H9 (cell line): ENCODE results near the gene CCDC116. TPM values are rescaled to one million over a fixed set of nuclear protein-coding genes. Genes with fewer than 3 reads are reported as not detected.

ENCODE experiments used
- DNase-seq: peaks from one replicate; pipeline ENCODE4 v3.0.0-alpha.2; 2017
- H2AFZ ChIP-seq: one replicate; pipeline ENCODE4 v1.6.1; 2013; ENCODE audit warnings: mild to moderate bottlenecking, low read length, control low read depth, moderate library complexity
- H2AK5ac ChIP-seq: 2 replicates; pipeline ENCODE4 v1.6.1; 2013; ENCODE audit warnings: low read length, control low read depth, mixed read lengths; ENCODE audit not compliant: insufficient read length
- H2BK120ac ChIP-seq: one replicate; pipeline ENCODE4 v1.6.1; 2013; ENCODE audit warnings: low read depth, mild to moderate bottlenecking, low read length, control low read depth, inconsistent platforms; ENCODE audit not compliant: poor library complexity, severe bottlenecking
- H2BK12ac ChIP-seq: 2 replicates; pipeline ENCODE4 v1.6.1; 2013; ENCODE audit warnings: low read length, control low read depth, mixed read lengths, low read depth; ENCODE audit not compliant: insufficient read length
- H2BK15ac ChIP-seq: 2 replicates; pipeline ENCODE4 v1.6.1; 2013; ENCODE audit warnings: low read depth, low read length, control low read depth
- H2BK20ac ChIP-seq: one replicate; pipeline ENCODE4 v1.6.1; 2013; ENCODE audit warnings: low read depth, mild to moderate bottlenecking, low read length, control low read depth, inconsistent platforms; ENCODE audit not compliant: poor library complexity, severe bottlenecking
- H2BK5ac ChIP-seq: 2 replicates; pipeline ENCODE4 v1.6.1; 2013; ENCODE audit warnings: low read length, control low read depth, mixed read lengths; ENCODE audit not compliant: insufficient read length
- H3K14ac ChIP-seq: 2 replicates; pipeline ENCODE4 v1.6.1; 2013; ENCODE audit warnings: low read length, control low read depth; ENCODE audit not compliant: insufficient read depth
- H3K18ac ChIP-seq: 2 replicates; pipeline ENCODE4 v1.6.1; 2013; ENCODE audit warnings: low read depth, mild to moderate bottlenecking, mixed read lengths, low read length, control low read depth; ENCODE audit not compliant: insufficient read length
- H3K23ac ChIP-seq: 2 replicates; pipeline ENCODE4 v1.6.1; 2013; ENCODE audit warnings: low read length, control low read depth, mixed read lengths, low read depth; ENCODE audit not compliant: insufficient read length
- H3K23me2 ChIP-seq: 2 replicates; pipeline ENCODE4 v1.6.1; 2013; ENCODE audit warnings: low read depth, mild to moderate bottlenecking, mixed read lengths, low read length, control low read depth; ENCODE audit not compliant: insufficient read length, poor library complexity, severe bottlenecking
- H3K27ac ChIP-seq: 2 replicates; pipeline ENCODE4 v1.5.1; 2013; ENCODE audit warnings: low read length, control low read depth, mixed read lengths, low read depth; ENCODE audit not compliant: insufficient read length
- H3K27me3 ChIP-seq: 2 replicates; pipeline ENCODE4 v1.6.1; 2013; ENCODE audit warnings: low read length, control low read depth, inconsistent platforms; ENCODE audit not compliant: insufficient read depth
- H3K4ac ChIP-seq: 2 replicates; pipeline ENCODE4 v1.6.1; 2013; ENCODE audit warnings: low read depth, mild to moderate bottlenecking, control low read depth, inconsistent platforms, low read length, moderate library complexity
- H3K4me1 ChIP-seq: 2 replicates; pipeline ENCODE4 v1.6.1; 2013; ENCODE audit warnings: low read length, control low read depth, inconsistent platforms; ENCODE audit not compliant: insufficient read depth
- H3K4me2 ChIP-seq: 2 replicates; pipeline ENCODE4 v1.6.1; 2013; ENCODE audit warnings: low read length, control low read depth, mixed read lengths; ENCODE audit not compliant: insufficient read length, insufficient read depth
- H3K56ac ChIP-seq: 2 replicates; pipeline ENCODE4 v1.6.1; 2013; ENCODE audit warnings: low read depth, mild to moderate bottlenecking, mixed read lengths, low read length, control low read depth; ENCODE audit not compliant: insufficient read length
- H3K79me1 ChIP-seq: 2 replicates; pipeline ENCODE4 v1.6.1; 2013; ENCODE audit warnings: low read depth, mild to moderate bottlenecking, moderate library complexity, low read length, control low read depth, inconsistent platforms; ENCODE audit not compliant: insufficient read depth, poor library complexity, severe bottlenecking
- H3K79me2 ChIP-seq: 2 replicates; pipeline ENCODE4 v1.6.1; 2013; ENCODE audit warnings: low read length, control low read depth, inconsistent platforms; ENCODE audit not compliant: insufficient read depth
- H3K9ac ChIP-seq: 2 replicates; pipeline ENCODE4 v1.6.1; 2013; ENCODE audit warnings: low read length, control low read depth, mixed read lengths; ENCODE audit not compliant: insufficient read length; ENCODE audit errors: extremely low read depth
- H3K9me3 ChIP-seq: one replicate; pipeline ENCODE4 v1.6.1; 2013; ENCODE audit warnings: low read depth, low read length, inconsistent platforms; ENCODE audit not compliant: control insufficient read depth
- H3T11ph ChIP-seq: one replicate; pipeline ENCODE4 v1.6.1; 2013; ENCODE audit warnings: mild to moderate bottlenecking, low read length, control low read depth, inconsistent platforms
- H4K20me1 ChIP-seq: one replicate; pipeline ENCODE4 v1.6.1; 2013; ENCODE audit not compliant: control insufficient read depth, insufficient read length, insufficient read depth
- H4K5ac ChIP-seq: 2 replicates; pipeline ENCODE4 v1.6.1; 2013; ENCODE audit warnings: low read depth, mild to moderate bottlenecking, mixed read lengths, low read length, control low read depth; ENCODE audit not compliant: insufficient read length
- H4K8ac ChIP-seq: replicated peaks from 2 replicates; pipeline ENCODE4 v1.6.1; 2013; ENCODE audit warnings: low read length, control low read depth, mixed read lengths, low read depth; ENCODE audit not compliant: insufficient read length
- H4K91ac ChIP-seq: 2 replicates; pipeline ENCODE4 v1.6.1; 2013; ENCODE audit warnings: low read depth, mild to moderate bottlenecking, moderate library complexity, mixed read lengths, low read length, control low read depth; ENCODE audit not compliant: insufficient read length
- H3K27ac Mint-ChIP-seq, 3 experiments: 2 replicates in 2 of 3; 3 replicates in 1 of 3; pipeline ENCODE4 v1.8.0; 2020 to 2021; ENCODE audit warnings: mixed read lengths in 3 of 3, mild to moderate bottlenecking in 1 of 3, moderate library complexity in 1 of 3
- H3K27me3 Mint-ChIP-seq: 2 replicates; pipeline ENCODE4 v1.8.0; 2021; ENCODE audit warnings: low read depth, mild to moderate bottlenecking, moderate library complexity, mixed read lengths
- H3K36me3 Mint-ChIP-seq, 3 experiments: 2 replicates in 2 of 3; 3 replicates in 1 of 3; pipeline ENCODE4 v1.8.0; 2020 to 2021; ENCODE audit warnings: low read depth in 3 of 3, mixed read lengths in 3 of 3; ENCODE audit not compliant: insufficient read depth in 1 of 3
- H3K4me1 Mint-ChIP-seq, 2 experiments: 2 replicates each; pipeline ENCODE4 v1.8.0; 2020; ENCODE audit warnings: mixed read lengths in 2 of 2
- H3K4me3 Mint-ChIP-seq, 2 experiments: 2 replicates in 1 of 2; 3 replicates in 1 of 2; pipeline ENCODE4 v1.8.0; 2020 to 2021; ENCODE audit warnings: mild to moderate bottlenecking in 2 of 2, mixed read lengths in 2 of 2, moderate library complexity in 1 of 2
- H3K9me3 Mint-ChIP-seq, 2 experiments: 2 replicates in 1 of 2; 3 replicates in 1 of 2; pipeline ENCODE4 v1.8.0; 2020; ENCODE audit warnings: mild to moderate bottlenecking in 2 of 2, mixed read lengths in 2 of 2, moderate library complexity in 1 of 2
- CTCF ChIP-seq: fragments of 200-600 bp; sonication (generic); conservative IDR thresholded peaks from 3 replicates; pipeline ENCODE4 v1.8.0; 2021; ENCODE audit warnings: antibody characterized with exemption, mild to moderate bottlenecking
- WGBS: extraction: QIAGEN DNeasy Blood & Tissue Kit; methylation state at CpG from one replicate; pipeline ENCODE4 v1.1.7; 2013; ENCODE audit warnings: missing lambda C conversion rate, low lambda C conversion rate, mixed read lengths; ENCODE audit not compliant: insufficient read length; ENCODE audit errors: extremely low coverage; 5-methylcytosine and 5-hydroxymethylcytosine counted together
- total RNA-seq: library from RNA; stranded (reverse); gene quantifications from 2 replicates; pipeline ENCODE4 v1.2.1, GENCODE V29; 2021

CCDC116 gene
- total RNA-seq, 1 experiment from 2014 or later, result 0.63 TPM

GRCh38 chr22:21624120-21624879 lies 8.3 kb upstream of the CCDC116 start:
- H3K79me1 ChIP-seq, result peaks cover 2% of the 10 kb centered on the region
- H3K14ac ChIP-seq, result no peak overlapping the region
- H3K36me3 Mint-ChIP-seq, result peaks cover 5 to 44% (median 33%) of the 10 kb centered on the region in 3 experiments
- H4K20me1 ChIP-seq, result no peaks in the 10 kb centered on the region
- H2BK120ac ChIP-seq, result no peak overlapping the region
- WGBS, result no CpG with 5 or more reads among the region's 8 CpGs
- no peak overlapping the region for H2BK5ac ChIP-seq
- no peak overlapping the region for H2AFZ ChIP-seq
- no peaks in the 10 kb centered on the region for H3K9me3 ChIP-seq
- no peak overlapping the region for H3T11ph ChIP-seq
- peaks cover 14% of the 10 kb centered on the region in 2 experiments for H3K4me1 Mint-ChIP-seq
- H2BK20ac ChIP-seq, result no peak overlapping the region
- no peak overlapping the region for H3K4ac ChIP-seq
- no peak overlapping the region for H3K56ac ChIP-seq
- H2BK15ac ChIP-seq, result no peak overlapping the region
- no peak overlapping the region for H2AK5ac ChIP-seq
- peaks cover 3% of the 10 kb centered on the region for H3K23me2 ChIP-seq
- H3K4me3 Mint-ChIP-seq, result no peak overlapping the region
- H3K4me2 ChIP-seq, result no peak overlapping the region
- TF ChIP-seq CTCF, result peak; percentile 86
- H4K91ac ChIP-seq, result no peak overlapping the region
- H3K9ac ChIP-seq, result no peak overlapping the region
- H3K27me3 ChIP-seq, result no peaks in the 10 kb centered on the region
- H2BK12ac ChIP-seq, result no peak overlapping the region
- H3K27me3 Mint-ChIP-seq, result no peaks in the 10 kb centered on the region; the same call in 1 of the 2 replicates
- DNase-seq, result peak; percentile 72
- no peak overlapping the region for H4K5ac ChIP-seq
- H3K27ac Mint-ChIP-seq, result peak overlapping the region; percentile 34 to 90 (median 48); a peak in 4 of 7 replicates
- no peak overlapping the region for H3K23ac ChIP-seq
- no peak overlapping the region for H3K18ac ChIP-seq
- H3K79me2 ChIP-seq, result no peaks in the 10 kb centered on the region
- no peaks in the 10 kb centered on the region; the same call in 1 of the 2 replicates for H3K4me1 ChIP-seq
- H4K8ac ChIP-seq, result no peak overlapping the region
- no peaks in the 10 kb centered on the region for H3K9me3 Mint-ChIP-seq
- no peak overlapping the region for H3K27ac ChIP-seq
